GM12878 (cell line): Measurements from ENCODE around the gene TRAIP. TPM values are rescaled to one million over a fixed set of nuclear protein-coding genes. Genes with fewer than 3 reads are reported as not detected.

ENCODE experiments used
- ATAC-seq: fragments of 200-7000 bp; cut with Tn5 transposase; 3 replicates; pipeline ENCODE4 v1.9.1; 2020; ENCODE audit warnings: mild to moderate bottlenecking, moderate library complexity
- BruUV-seq: library from RNA; stranded (reverse); fragments of 400-500 nt; replicated peaks from 2 replicates; lab custom pipeline; 2021; lab: Mats Ljungman, UMichigan
- CTCF ChIA-PET: fragments of 300-600 bp; sonication (Branson Sonifier 250); formaldehyde crosslinking; extraction: SDS; loops from one replicate; lab custom pipeline; 2021; ENCODE audit warnings: inconsistent platforms; lab: Yijun Ruan, JAX
- POLR2A ChIA-PET: fragments of 350-600 bp; formaldehyde crosslinking; extraction: SDS; loops from one replicate; lab custom pipeline; 2021; ENCODE audit warnings: inconsistent platforms; lab: Charles Lee
- RAD21 ChIA-PET: fragments of 300-600 bp; sonication (Branson Sonifier 250); formaldehyde crosslinking; loops from one replicate; lab custom pipeline; 2023; ENCODE audit warnings: antibody characterized with exemption; ENCODE audit not compliant: unreplicated experiment; lab: Charles Lee
- SMC1A ChIA-PET: fragments of 300-600 bp; sonication (Branson Sonifier 250); formaldehyde crosslinking; loops from one replicate; lab custom pipeline; 2023; ENCODE audit not compliant: unreplicated experiment, uncharacterized antibody; lab: Charles Lee
- DNase-seq: peaks from one replicate; pipeline ENCODE4 v3.0.0-alpha.2; 2011; ENCODE audit warnings: low read depth, low spot score
- FAIRE-seq: peaks from 3 replicates; lab custom pipeline; 2011; peaks lifted over from hg19 to GRCh38; lab: Jason Lieb, UNC
- H2AFZ ChIP-seq: 2 replicates; pipeline ENCODE4 v1.6.0; 2011; ENCODE audit warnings: low read depth, low read length, control low read depth; ENCODE audit not compliant: control insufficient read depth
- H3K27ac ChIP-seq: 2 replicates; pipeline ENCODE4 v1.5.1; 2011; ENCODE audit warnings: control low read depth; ENCODE audit not compliant: control insufficient read depth, insufficient read depth
- H3K27me3 ChIP-seq, 2 experiments: replicated peaks in 1 of 2; 2 replicates each; pipeline versions ENCODE4 v1.6.0 to v1.6.1; 2011; ENCODE audit warnings: low read length in 1 of 2; ENCODE audit not compliant: control insufficient read depth in 2 of 2, insufficient read depth in 2 of 2
- H3K36me3 ChIP-seq, 2 experiments: 2 replicates each; pipeline ENCODE4 v1.5.1; 2011; ENCODE audit warnings: low read length in 1 of 2; ENCODE audit not compliant: control insufficient read depth in 2 of 2, insufficient read depth in 2 of 2
- H3K4me1 ChIP-seq: 2 replicates; pipeline ENCODE4 v1.6.1; 2011; ENCODE audit warnings: mild to moderate bottlenecking, low read length, moderate library complexity, mixed read lengths; ENCODE audit not compliant: control insufficient read depth, insufficient read depth
- H3K4me2 ChIP-seq: 2 replicates; pipeline ENCODE4 v1.6.0; 2011; ENCODE audit warnings: control low read depth; ENCODE audit not compliant: control insufficient read depth, insufficient read depth
- H3K4me3 ChIP-seq: fragments of 200-600 bp; sonication (generic); 2 replicates; pipeline ENCODE4 v1.5.1; 2016
- H3K79me2 ChIP-seq: 2 replicates; pipeline ENCODE4 v1.6.0; 2011; ENCODE audit warnings: low read length; ENCODE audit not compliant: control insufficient read depth, insufficient read depth
- H3K9ac ChIP-seq: 2 replicates; pipeline ENCODE4 v1.8.0; 2011; ENCODE audit warnings: low read length, control low read depth, mixed read lengths; ENCODE audit not compliant: control insufficient read depth, insufficient read depth
- H3K9me3 ChIP-seq: replicated peaks from 3 replicates; pipeline ENCODE4 v1.5.1; 2011; ENCODE audit warnings: mild to moderate bottlenecking, low read length; ENCODE audit not compliant: control insufficient read depth, insufficient read depth
- H4K20me1 ChIP-seq: 2 replicates; pipeline ENCODE4 v1.6.0; 2011; ENCODE audit not compliant: control insufficient read depth, insufficient read depth
- CREM ChIP-seq: IDR thresholded peaks from 2 replicates; pipeline ENCODE4 v1.6.1; 2014; ENCODE audit warnings: antibody characterized with exemption, low read depth
- EED ChIP-seq: sonication (generic); IDR thresholded peaks from 2 replicates; pipeline ENCODE4 v1.6.1; 2016; ENCODE audit warnings: antibody characterized with exemption, low read depth
- ELK1 ChIP-seq: IDR thresholded peaks from 2 replicates; pipeline ENCODE4 v1.6.1; 2012; ENCODE audit warnings: low read depth, low read length, improper control_type of control experiment
- IRF3 ChIP-seq: fragments of 450-650 bp; IDR thresholded peaks from 2 replicates; pipeline ENCODE4 v1.6.1; 2014; ENCODE audit warnings: mild to moderate bottlenecking
- KAT2A ChIP-seq: conservative IDR thresholded peaks from 2 replicates; pipeline ENCODE4 v1.6.1; 2011; ENCODE audit warnings: low read depth, low read length; ENCODE audit not compliant: control insufficient read depth
- KLF5 ChIP-seq: fragments of 450-650 bp; IDR thresholded peaks from 2 replicates; pipeline ENCODE4 v1.6.1; 2014; ENCODE audit warnings: mild to moderate bottlenecking; ENCODE audit not compliant: partially characterized antibody
- PAX5 ChIP-seq: IDR thresholded peaks from 2 replicates; pipeline ENCODE4 v1.6.1; 2011; ENCODE audit warnings: low read depth, low read length, borderline replicate concordance
- PAX8 ChIP-seq: fragments of 450-650 bp; IDR thresholded peaks from 2 replicates; pipeline ENCODE4 v1.6.1; 2017; ENCODE audit warnings: mild to moderate bottlenecking, moderate library complexity
- RELA ChIP-seq: fragments of 450-650 bp; IDR thresholded peaks from 2 replicates; pipeline ENCODE4 v1.8.0; 2014; ENCODE audit warnings: borderline replicate concordance; ENCODE audit not compliant: partially characterized antibody
- SIX5 ChIP-seq: IDR thresholded peaks from 2 replicates; pipeline ENCODE4 v1.6.1; 2011; ENCODE audit warnings: mild to moderate bottlenecking, low read depth, low read length, moderate library complexity; ENCODE audit not compliant: severe bottlenecking
- ZNF207 ChIP-seq: fragments of 450-650 bp; IDR thresholded peaks from 2 replicates; pipeline ENCODE4 v1.6.1; 2014; ENCODE audit warnings: antibody characterized with exemption, mild to moderate bottlenecking, borderline replicate concordance
- ZNF217 ChIP-seq: fragments of 450-650 bp; IDR thresholded peaks from 2 replicates; pipeline ENCODE4 v1.6.1; 2017; ENCODE audit warnings: antibody characterized with exemption, mild to moderate bottlenecking
- WGBS: methylation state at CpG from one replicate; pipeline ENCODE4 v1.1.6; 2016; ENCODE audit warnings: low lambda C conversion rate; ENCODE audit not compliant: insufficient replicate concordance, insufficient coverage; ENCODE audit errors: missing lambda C conversion rate; 5-methylcytosine and 5-hydroxymethylcytosine counted together
- in situ Hi-C: fragments of 300-500 bp; cut with MboI; formaldehyde crosslinking; loops from 9 replicates; pipeline ENCODE4 v1.14.3; 2018; ENCODE audit warnings: mixed read lengths
- intact Hi-C: fragments of 100-400 bp; cut with micrococcal nuclease; formaldehyde crosslinking; loops from one replicate; pipeline ENCODE4 v1.14.2; 2022; ENCODE audit not compliant: unreplicated experiment
- polyA plus RNA-seq, 11 experiments: library from polyadenylated mRNA; depleted of rRNA in 4 of 11; unstranded in 6 of 11; stranded (reverse) in 5 of 11; fragments of >200 nt; fragmentation: Nextera tagmentation in 4 of 11; fragmentation: Illumina TruSeq in 1 of 11; extraction: Ambion mirVana in 4 of 11; extraction: Trizol in 1 of 11; gene quantifications; 1 replicate in 1 of 11; 2 replicates in 10 of 11; pipeline versions ENCODE4 v1.2.1 to v1.2.3, GENCODE V29; 2011 to 2016; ENCODE audit warnings: inconsistent platforms in 2 of 11, missing spikeins in 2 of 11, low read depth in 1 of 11
- total RNA-seq, 4 experiments: library from RNA; depleted of rRNA in 3 of 4; stranded (reverse); fragments of >200 nt in 3 of 4; fragmentation: Illumina TruSeq in 1 of 4; extraction: Trizol in 1 of 4; gene quantifications; 2 replicates each; pipeline versions ENCODE4 v1.2.1 to v1.2.3, GENCODE V29; 2013 to 2021

TRAIP gene
- total and polyA plus RNA-seq, 10 of the 15 experiments (the other 5 are each of a cell fraction or from before 2014, with no cell fraction given): 15.9 to 37.0 (median 23.1) TPM

GRCh38 chr3:49879721-49880120, 23.4 kb upstream of the TRAIP start:
- Histone ChIP-seq H3K79me2 (no peaks in the 10 kb centered on the region), H3K36me3 (no peaks in the 10 kb centered on the region), H4K20me1 (no peaks in the 10 kb centered on the region), H3K27ac (no peak overlapping the region), H2AFZ (no peak overlapping the region), H3K4me3 (no peak overlapping the region), H3K27me3 (peaks cover 0 to 2% of the 10 kb centered on the region in 2 experiments; a peak in 2 of 4 replicates), H3K9me3 (no peaks in the 10 kb centered on the region), H3K9ac (no peak overlapping the region), H3K4me1 (no peaks in the 10 kb centered on the region), H3K4me2 (no peak overlapping the region)
- WGBS: 6% methylated on average over 2 of the region's 2 CpGs
- in situ Hi-C loops (no loop called here), intact Hi-C loops (no loop called here)
- ChIA-PET SMC1A (no interaction called here), POLR2A (interaction anchor here (0.5 kb wide), 1 partner anchor 53 kb away, joined by 5 read pairs; no protein-coding TSS in a partner anchor), CTCF (interaction anchor here (1.0 kb wide), 2 partner anchors 27 to 66 kb away, joined by 3 to 5 read pairs; partner anchors contain the start of gene UBA7), RAD21 (interaction anchor here (1.1 kb wide), 1 partner anchor 75 kb away, joined by 4 read pairs; no protein-coding TSS in a partner anchor)
- TF ChIP-seq RELA: no peak
- TF ChIP-seq SIX5: no peak
- TF ChIP-seq KLF5: no peak
- TF ChIP-seq CREM: no peak
- no peak for TF ChIP-seq ZNF207
- no peak for TF ChIP-seq KAT2A
- TF ChIP-seq IRF3: no peak
- TF ChIP-seq PAX8: no peak
- TF ChIP-seq ELK1: no peak
- TF ChIP-seq PAX5: no peak
- TF ChIP-seq ZNF217: no peak
- TF ChIP-seq EED: no peak
- DNase-seq (no peak), ATAC-seq (no peak), FAIRE-seq (no peak)
- BruUV-seq: no TSS peak
